GM12878 (cell line): ENCODE measurements around the gene TSPEAR. TPM values are rescaled to one million over a fixed set of nuclear protein-coding genes. Genes with fewer than 3 reads are reported as not detected.

ENCODE experiments used
- ATAC-seq: fragments of 200-7000 bp; cut with Tn5 transposase; 3 replicates; pipeline ENCODE4 v1.9.1; 2020; ENCODE audit warnings: mild to moderate bottlenecking, moderate library complexity
- BruUV-seq: library from RNA; stranded (reverse); fragments of 400-500 nt; replicated peaks from 2 replicates; lab custom pipeline; 2021; lab: Mats Ljungman, UMichigan
- CTCF ChIA-PET: fragments of 300-600 bp; sonication (Branson Sonifier 250); formaldehyde crosslinking; extraction: SDS; loops from one replicate; lab custom pipeline; 2021; ENCODE audit warnings: inconsistent platforms; lab: Yijun Ruan, JAX
- POLR2A ChIA-PET: fragments of 350-600 bp; formaldehyde crosslinking; extraction: SDS; loops from one replicate; lab custom pipeline; 2021; ENCODE audit warnings: inconsistent platforms; lab: Charles Lee
- RAD21 ChIA-PET: fragments of 300-600 bp; sonication (Branson Sonifier 250); formaldehyde crosslinking; loops from one replicate; lab custom pipeline; 2023; ENCODE audit warnings: antibody characterized with exemption; ENCODE audit not compliant: unreplicated experiment; lab: Charles Lee
- SMC1A ChIA-PET: fragments of 300-600 bp; sonication (Branson Sonifier 250); formaldehyde crosslinking; loops from one replicate; lab custom pipeline; 2023; ENCODE audit not compliant: unreplicated experiment, uncharacterized antibody; lab: Charles Lee
- DNase-seq: peaks from one replicate; pipeline ENCODE4 v3.0.0-alpha.2; 2011; ENCODE audit warnings: low read depth, low spot score
- FAIRE-seq: peaks from 3 replicates; lab custom pipeline; 2011; peaks lifted over from hg19 to GRCh38; lab: Jason Lieb, UNC
- H2AFZ ChIP-seq: 2 replicates; pipeline ENCODE4 v1.6.0; 2011; ENCODE audit warnings: low read depth, low read length, control low read depth; ENCODE audit not compliant: control insufficient read depth
- H3K27ac ChIP-seq: 2 replicates; pipeline ENCODE4 v1.5.1; 2011; ENCODE audit warnings: control low read depth; ENCODE audit not compliant: control insufficient read depth, insufficient read depth
- H3K27me3 ChIP-seq, 2 experiments: replicated peaks in 1 of 2; 2 replicates each; pipeline versions ENCODE4 v1.6.0 to v1.6.1; 2011; ENCODE audit warnings: low read length in 1 of 2; ENCODE audit not compliant: control insufficient read depth in 2 of 2, insufficient read depth in 2 of 2
- H3K36me3 ChIP-seq, 2 experiments: 2 replicates each; pipeline ENCODE4 v1.5.1; 2011; ENCODE audit warnings: low read length in 1 of 2; ENCODE audit not compliant: control insufficient read depth in 2 of 2, insufficient read depth in 2 of 2
- H3K4me1 ChIP-seq: 2 replicates; pipeline ENCODE4 v1.6.1; 2011; ENCODE audit warnings: mild to moderate bottlenecking, low read length, moderate library complexity, mixed read lengths; ENCODE audit not compliant: control insufficient read depth, insufficient read depth
- H3K4me2 ChIP-seq: 2 replicates; pipeline ENCODE4 v1.6.0; 2011; ENCODE audit warnings: control low read depth; ENCODE audit not compliant: control insufficient read depth, insufficient read depth
- H3K4me3 ChIP-seq: fragments of 200-600 bp; sonication (generic); 2 replicates; pipeline ENCODE4 v1.5.1; 2016
- H3K79me2 ChIP-seq: 2 replicates; pipeline ENCODE4 v1.6.0; 2011; ENCODE audit warnings: low read length; ENCODE audit not compliant: control insufficient read depth, insufficient read depth
- H3K9ac ChIP-seq: 2 replicates; pipeline ENCODE4 v1.8.0; 2011; ENCODE audit warnings: low read length, control low read depth, mixed read lengths; ENCODE audit not compliant: control insufficient read depth, insufficient read depth
- H3K9me3 ChIP-seq: replicated peaks from 3 replicates; pipeline ENCODE4 v1.5.1; 2011; ENCODE audit warnings: mild to moderate bottlenecking, low read length; ENCODE audit not compliant: control insufficient read depth, insufficient read depth
- H4K20me1 ChIP-seq: 2 replicates; pipeline ENCODE4 v1.6.0; 2011; ENCODE audit not compliant: control insufficient read depth, insufficient read depth
- BHLHE40 ChIP-seq, 2 experiments: fragments of 450-650 bp in 1 of 2; IDR thresholded peaks; 2 replicates each; pipeline ENCODE4 v1.6.1; 2011 to 2017; ENCODE audit warnings: low read depth in 2 of 2, borderline replicate concordance in 1 of 2, improper control_type of control experiment in 1 of 2, low read length in 1 of 2, mild to moderate bottlenecking in 1 of 2
- BRCA1 ChIP-seq: IDR thresholded peaks from 2 replicates; pipeline ENCODE4 v1.6.1; 2011; ENCODE audit warnings: low read depth, low read length, improper control_type of control experiment
- EGR1 ChIP-seq, 2 experiments: IDR thresholded peaks; 1 replicate in 1 of 2; 2 replicates in 1 of 2; pipeline ENCODE4 v1.6.1; 2011 to 2012; ENCODE audit warnings: low read depth in 2 of 2, low read length in 2 of 2, borderline replicate concordance in 1 of 2, mild to moderate bottlenecking in 1 of 2, moderate library complexity in 1 of 2
- EP300 ChIP-seq, 2 experiments: fragments of 150-350 bp in 1 of 2; IDR thresholded peaks; 2 replicates each; pipeline ENCODE4 v1.6.1; 2011 to 2012; ENCODE audit warnings: low read depth in 2 of 2, low read length in 2 of 2, borderline replicate concordance in 1 of 2, improper control_type of control experiment in 1 of 2, inconsistent platforms in 1 of 2; ENCODE audit not compliant: control insufficient read depth in 1 of 2
- FOS ChIP-seq: IDR thresholded peaks from 3 replicates; pipeline ENCODE4 v1.6.1; 2011; ENCODE audit warnings: borderline replicate concordance; ENCODE audit not compliant: insufficient read length; ENCODE audit errors: extremely low read depth
- HDAC2 ChIP-seq: fragments of 200-600 bp; sonication (generic); IDR thresholded peaks from 2 replicates; pipeline ENCODE4 v1.6.1; 2017
- IRF3 ChIP-seq: fragments of 450-650 bp; IDR thresholded peaks from 2 replicates; pipeline ENCODE4 v1.6.1; 2014; ENCODE audit warnings: mild to moderate bottlenecking
- MTA2 ChIP-seq: fragments of 450-650 bp; IDR thresholded peaks from 2 replicates; pipeline ENCODE4 v1.6.1; 2016; ENCODE audit warnings: low read depth, mild to moderate bottlenecking, moderate library complexity
- MYC ChIP-seq: IDR thresholded peaks from 2 replicates; pipeline ENCODE4 v1.6.1; 2011; ENCODE audit warnings: mild to moderate bottlenecking, low read length, moderate library complexity, inconsistent platforms; ENCODE audit not compliant: insufficient read depth, insufficient replicate concordance, insufficient read length, severe bottlenecking
- NFYB ChIP-seq: IDR thresholded peaks from 2 replicates; pipeline ENCODE4 v1.6.1; 2011; ENCODE audit warnings: low read depth, mild to moderate bottlenecking, low read length, improper control_type of control experiment, moderate library complexity; ENCODE audit not compliant: insufficient read depth
- NR2C1 ChIP-seq: fragments of 450-650 bp; IDR thresholded peaks from 2 replicates; pipeline ENCODE4 v1.6.1; 2017; ENCODE audit warnings: antibody characterized with exemption, mild to moderate bottlenecking, moderate library complexity
- PRDM15 ChIP-seq: fragments of 450-650 bp; formaldehyde crosslinking; IDR thresholded peaks from 2 replicates; pipeline ENCODE4 v1.4.0; 2020; ENCODE audit warnings: mild to moderate bottlenecking, moderate library complexity
- REST ChIP-seq: IDR thresholded peaks from 2 replicates; pipeline ENCODE4 v1.6.1; 2012; ENCODE audit warnings: mild to moderate bottlenecking, low read depth, low read length
- SUPT20H ChIP-seq: IDR thresholded peaks from 2 replicates; pipeline ENCODE4 v1.6.1; 2011; ENCODE audit warnings: low read depth, mild to moderate bottlenecking, low read length, moderate library complexity, borderline replicate concordance; ENCODE audit not compliant: control insufficient read depth
- WGBS: methylation state at CpG from one replicate; pipeline ENCODE4 v1.1.6; 2016; ENCODE audit warnings: low lambda C conversion rate; ENCODE audit not compliant: insufficient replicate concordance, insufficient coverage; ENCODE audit errors: missing lambda C conversion rate; 5-methylcytosine and 5-hydroxymethylcytosine counted together
- in situ Hi-C: fragments of 300-500 bp; cut with MboI; formaldehyde crosslinking; loops from 9 replicates; pipeline ENCODE4 v1.14.3; 2018; ENCODE audit warnings: mixed read lengths
- intact Hi-C: fragments of 100-400 bp; cut with micrococcal nuclease; formaldehyde crosslinking; loops from one replicate; pipeline ENCODE4 v1.14.2; 2022; ENCODE audit not compliant: unreplicated experiment
- polyA plus RNA-seq, 11 experiments: library from polyadenylated mRNA; depleted of rRNA in 4 of 11; unstranded in 6 of 11; stranded (reverse) in 5 of 11; fragments of >200 nt; fragmentation: Nextera tagmentation in 4 of 11; fragmentation: Illumina TruSeq in 1 of 11; extraction: Ambion mirVana in 4 of 11; extraction: Trizol in 1 of 11; gene quantifications; 1 replicate in 1 of 11; 2 replicates in 10 of 11; pipeline versions ENCODE4 v1.2.1 to v1.2.3, GENCODE V29; 2011 to 2016; ENCODE audit warnings: inconsistent platforms in 2 of 11, missing spikeins in 2 of 11, low read depth in 1 of 11
- total RNA-seq, 4 experiments: library from RNA; depleted of rRNA in 3 of 4; stranded (reverse); fragments of >200 nt in 3 of 4; fragmentation: Illumina TruSeq in 1 of 4; extraction: Trizol in 1 of 4; gene quantifications; 2 replicates each; pipeline versions ENCODE4 v1.2.1 to v1.2.3, GENCODE V29; 2013 to 2021

The TSPEAR gene
- total and polyA plus RNA-seq, 10 of the 15 experiments (the other 5 are each of a cell fraction or from before 2014, with no cell fraction given) = not detected

- no peak for ATAC-seq
- intact Hi-C loops (no loop called here), in situ Hi-C loops (no loop called here)
- Histone ChIP-seq H3K4me2 (no peak overlapping the region), H3K9ac (no peak overlapping the region), H2AFZ (no peak overlapping the region), H3K27me3 (no peaks in the 10 kb centered on the region; a peak in 1 of 4 replicates), H4K20me1 (no peaks in the 10 kb centered on the region), H3K36me3 (no peaks in the 10 kb centered on the region), H3K79me2 (no peaks in the 10 kb centered on the region), H3K9me3 (no peaks in the 10 kb centered on the region), H3K27ac (no peak overlapping the region), H3K4me3 (no peak overlapping the region), H3K4me1 (no peaks in the 10 kb centered on the region)
- WGBS = 11% methylated on average over 9 of the region's 9 CpGs
- no TSS peak for BruUV-seq
- no peak for DNase-seq
- CTCF ChIA-PET = interaction anchor here (0.9 kb wide), 2 partner anchors 11 to 62 kb away, joined by 3 to 4 read pairs; no protein-coding TSS in a partner anchor
- RAD21 ChIA-PET = interaction anchor here (1.7 kb wide), 1 partner anchor 62 kb away, joined by 3 read pairs; no protein-coding TSS in a partner anchor
- SMC1A ChIA-PET = interaction anchor here (2.0 kb wide), 1 partner anchor 11 kb away, joined by 7 read pairs; no protein-coding TSS in a partner anchor
- FAIRE-seq = no peak
- POLR2A ChIA-PET = interaction anchor here (0.6 kb wide), 1 partner anchor 71 kb away, joined by 3 read pairs; no protein-coding TSS in a partner anchor
- no peak for TF ChIP-seq EP300 (IDR thresholded peaks at IDR 0.05; ENCODE audit: borderline replicate concordance in 1 of 2, control insufficient read depth in 1 of 2, low read depth in 2 of 2, low read length in 2 of 2)
- no peak for TF ChIP-seq EGR1 (IDR thresholded peaks at IDR 0.05; ENCODE audit: borderline replicate concordance in 1 of 2, low read depth in 2 of 2, low read length in 2 of 2)
- TF ChIP-seq NFYB = no peak
- TF ChIP-seq NR2C1 = no peak
- TF ChIP-seq BRCA1 = no peak
- TF ChIP-seq BHLHE40 (IDR thresholded peaks at IDR 0.05; ENCODE audit: borderline replicate concordance in 1 of 2, low read depth in 2 of 2, low read length in 1 of 2) = no peak
- no peak for TF ChIP-seq IRF3
- TF ChIP-seq REST = no peak
- no peak for TF ChIP-seq MYC
- TF ChIP-seq MTA2 = no peak
- no peak for TF ChIP-seq HDAC2
- TF ChIP-seq SUPT20H = no peak
- no peak for TF ChIP-seq FOS
- no peak for TF ChIP-seq PRDM15 (CRISPR knock-in tag)
Measured at GRCh38 chr21:44730951-44731579, 19.7 kb upstream of the TSPEAR start.
